A549 (cell line): ENCODE measurements around the gene USP13. TPM values are rescaled to one million over a fixed set of nuclear protein-coding genes. Genes with fewer than 3 reads are reported as not detected.

ENCODE experiments used
- ATAC-seq, 2 experiments: fragments of 200-7000 bp in 1 of 2; fragments of >200 bp in 1 of 2; cut with Nextera tagmentation in 1 of 2; cut with Tn5 transposase in 1 of 2; 3 replicates each; pipeline versions ENCODE4 v1.8.0 to v1.9.1; 2018 to 2020; ENCODE audit warnings: mild to moderate bottlenecking in 1 of 2, moderate library complexity in 1 of 2
- CTCF ChIA-PET: fragments of 300-600 bp; sonication (Branson Sonifier 250); formaldehyde crosslinking; extraction: SDS; loops from one replicate; lab custom pipeline; 2021; ENCODE audit warnings: antibody characterized with exemption, inconsistent platforms; lab: Yijun Ruan, JAX
- POLR2A ChIA-PET: fragments of 350-600 bp; formaldehyde crosslinking; extraction: SDS; loops from one replicate; lab custom pipeline; 2021; ENCODE audit warnings: antibody characterized with exemption, inconsistent platforms; lab: Yijun Ruan, JAX
- DNase-seq, 2 experiments: peaks; one replicate each; pipeline versions ENCODE4 v3.0.0 to v3.0.0-alpha.2; 2011 to 2016; ENCODE audit warnings: low read depth in 1 of 2, low spot score in 1 of 2
- FAIRE-seq: peaks from 2 replicates; lab custom pipeline; 2011; peaks lifted over from hg19 to GRCh38; lab: Jason Lieb, UNC
- H3K27ac ChIP-seq, 2 experiments: fragments of >200 bp; sonication (Bioruptor Twin); formaldehyde crosslinking; 3 replicates each; pipeline ENCODE4 v1.5.1; 2016 to 2017
- H3K4me1 ChIP-seq: fragments of >200 bp; sonication (Bioruptor Twin); formaldehyde crosslinking; 3 replicates; pipeline ENCODE4 v1.6.1; 2016
- H3K4me2 ChIP-seq: fragments of >200 bp; sonication (Bioruptor Twin); formaldehyde crosslinking; 3 replicates; pipeline ENCODE4 v1.6.1; 2016
- H3K4me3 ChIP-seq: fragments of >200 bp; sonication (Bioruptor Twin); formaldehyde crosslinking; 3 replicates; pipeline ENCODE4 v1.5.1; 2016
- H3K9me3 ChIP-seq: fragments of >200 bp; sonication (Bioruptor Twin); formaldehyde crosslinking; 3 replicates; pipeline ENCODE4 v1.6.1; 2016
- ATOH8 ChIP-seq: fragments of 250-450 bp; sonication (Bioruptor Pico); IDR thresholded peaks from 2 replicates; pipeline ENCODE4 v1.5.0; 2020; ENCODE audit warnings: low read depth, mild to moderate bottlenecking, moderate library complexity
- BHLHE40 ChIP-seq: IDR thresholded peaks from 2 replicates; pipeline ENCODE4 v1.6.1; 2012; ENCODE audit warnings: low read depth, low read length, inconsistent platforms
- CEBPB ChIP-seq, 2 experiments: fragments of >200 bp in 1 of 2; sonication (Bioruptor Twin) in 1 of 2; formaldehyde crosslinking in 1 of 2; IDR thresholded peaks; 2 replicates each; pipeline ENCODE4 v1.6.1; 2012 to 2016
- CHD2 ChIP-seq: fragments of 150-350 bp; IDR thresholded peaks from 2 replicates; pipeline ENCODE4 v1.6.1; 2014; ENCODE audit warnings: low read length; ENCODE audit not compliant: partially characterized antibody
- CHD4 ChIP-seq: fragments of 200-600 bp; sonication (generic); IDR thresholded peaks from 2 replicates; pipeline ENCODE4 v1.6.1; 2016; ENCODE audit warnings: antibody characterized with exemption, mild to moderate bottlenecking, borderline replicate concordance
- E2F6 ChIP-seq: IDR thresholded peaks from 2 replicates; pipeline ENCODE4 v1.6.1; 2012; ENCODE audit warnings: low read depth, borderline replicate concordance
- EHF ChIP-seq: fragments of 250-450 bp; sonication (Bioruptor Pico); IDR thresholded peaks from 2 replicates; pipeline ENCODE4 v1.5.0; 2020; ENCODE audit warnings: mild to moderate bottlenecking
- ELK1 ChIP-seq: fragments of 150-350 bp; IDR thresholded peaks from 2 replicates; pipeline ENCODE4 v1.6.1; 2014; ENCODE audit warnings: low read depth, mild to moderate bottlenecking, low read length
- FOSB ChIP-seq: fragments of 250-450 bp; sonication (Bioruptor Pico); IDR thresholded peaks from 2 replicates; pipeline ENCODE4 v1.5.0; 2020; ENCODE audit warnings: mild to moderate bottlenecking, moderate library complexity
- FOSL2 ChIP-seq, 2 experiments: fragments of 450-650 bp in 1 of 2; fragments of >200 bp in 1 of 2; sonication (Bioruptor Twin) in 1 of 2; formaldehyde crosslinking; IDR thresholded peaks; 2 replicates each; pipeline versions ENCODE4 v1.5.0 to v1.6.1; 2016 to 2020; ENCODE audit warnings: mild to moderate bottlenecking in 1 of 2, moderate library complexity in 1 of 2
- HES2 ChIP-seq: fragments of >200 bp; sonication (Bioruptor Twin); formaldehyde crosslinking; IDR thresholded peaks from 2 replicates; pipeline ENCODE4 v1.6.1; 2016
- HEYL ChIP-seq: fragments of 250-450 bp; sonication (Bioruptor Pico); IDR thresholded peaks from 2 replicates; pipeline ENCODE4 v1.8.0; 2021; ENCODE audit warnings: mild to moderate bottlenecking, moderate library complexity
- HOXA7 ChIP-seq: fragments of 250-450 bp; sonication (Bioruptor Pico); IDR thresholded peaks from 2 replicates; pipeline ENCODE4 v1.5.0; 2020; ENCODE audit warnings: mild to moderate bottlenecking, moderate library complexity
- HOXB13 ChIP-seq: fragments of 250-450 bp; sonication (Bioruptor Pico); IDR thresholded peaks from 2 replicates; pipeline ENCODE4 v1.5.0; 2020; ENCODE audit warnings: low read depth, mild to moderate bottlenecking, moderate library complexity
- HOXB5 ChIP-seq: fragments of 250-450 bp; sonication (Bioruptor Pico); IDR thresholded peaks from 2 replicates; pipeline ENCODE4 v1.5.0; 2020; ENCODE audit warnings: mild to moderate bottlenecking, moderate library complexity
- JUNB ChIP-seq: fragments of >200 bp; sonication (Bioruptor Twin); formaldehyde crosslinking; IDR thresholded peaks from 2 replicates; pipeline ENCODE4 v1.6.1; 2016
- KDM1A ChIP-seq: fragments of 200-600 bp; sonication (generic); IDR thresholded peaks from 2 replicates; pipeline ENCODE4 v1.6.1; 2016; ENCODE audit warnings: low read depth, mild to moderate bottlenecking
- MAX ChIP-seq: IDR thresholded peaks from 2 replicates; pipeline ENCODE4 v1.6.1; 2012
- MAZ ChIP-seq: fragments of 150-350 bp; IDR thresholded peaks from 2 replicates; pipeline ENCODE4 v1.6.1; 2014; ENCODE audit warnings: antibody characterized with exemption, low read depth, low read length, borderline replicate concordance
- MYC ChIP-seq: IDR thresholded peaks from 2 replicates; pipeline ENCODE4 v1.6.1; 2012; ENCODE audit warnings: mild to moderate bottlenecking, inconsistent platforms, low read length, improper control_type of control experiment, borderline replicate concordance
- NFE2L2 ChIP-seq: fragments of 150-350 bp; conservative IDR thresholded peaks from 2 replicates; pipeline ENCODE4 v1.6.1; 2014; ENCODE audit warnings: low read length
- PHF8 ChIP-seq: fragments of 200-600 bp; sonication (generic); IDR thresholded peaks from 2 replicates; pipeline ENCODE4 v1.6.1; 2016; ENCODE audit warnings: low read depth, mild to moderate bottlenecking, antibody characterized with exemption, moderate library complexity, borderline replicate concordance
- RARB ChIP-seq: fragments of 250-450 bp; sonication (Bioruptor Pico); IDR thresholded peaks from 2 replicates; pipeline ENCODE4 v1.8.0; 2021; ENCODE audit warnings: mild to moderate bottlenecking, moderate library complexity
- TP53 ChIP-seq: fragments of 250-450 bp; sonication (Bioruptor Pico); IDR thresholded peaks from 2 replicates; pipeline ENCODE4 v1.5.0; 2021; ENCODE audit warnings: mild to moderate bottlenecking, moderate library complexity
- ZC3H11A ChIP-seq: fragments of 450-650 bp; IDR thresholded peaks from 2 replicates; pipeline ENCODE4 v1.6.1; 2014; ENCODE audit warnings: antibody characterized with exemption, mild to moderate bottlenecking
- ZFP36 ChIP-seq: fragments of 450-650 bp; IDR thresholded peaks from 2 replicates; pipeline ENCODE4 v1.6.1; 2014; ENCODE audit warnings: borderline replicate concordance; ENCODE audit not compliant: partially characterized antibody
- WGBS: methylation state at CpG from one replicate; pipeline ENCODE4 v1.1.6; 2017; ENCODE audit errors: missing lambda C conversion rate; 5-methylcytosine and 5-hydroxymethylcytosine counted together
- polyA plus RNA-seq, 4 experiments: library from polyadenylated mRNA; depleted of rRNA in 3 of 4; stranded (reverse); fragments of >200 nt; fragmentation: RNase III in 1 of 4; extraction: RNeasy Plus Mini Kit Qiagen cat#74134 plus additional on column Dnase treatment in 1 of 4; gene quantifications; 2 replicates in 3 of 4; 3 replicates in 1 of 4; pipeline ENCODE4 v1.2.3, GENCODE V29; 2011 to 2017

The USP13 gene
- polyA plus RNA-seq, 2 of the 4 experiments (the other 2 are of a cell fraction) = 7.5 to 10.2 TPM

- TF ChIP-seq E2F6 (no peak), ZC3H11A (no peak), HOXB13 (CRISPR knock-in tag) (no peak), NFE2L2 (no peak), MYC (no peak)
- TF ChIP-seq, all 56 proteins: peak for 0
These were observed 64.0 kb downstream of the USP13 start (continued) for GRCh38 chr3:179716811-179717210.

GRCh38 chr3:179717219-179717618, 64.4 kb downstream of the USP13 start:
- H3K9me3 ChIP-seq = no peaks in the 10 kb centered on the region
- 88% methylated on average over 1 of the region's 1 CpG for WGBS
- ChIA-PET CTCF (interaction anchor here (0.5 kb wide), 1 partner anchor 118 kb away, joined by 6 read pairs; no protein-coding TSS in a partner anchor), POLR2A (no interaction called here)
- no peak overlapping the region for H3K4me2 ChIP-seq
- TF ChIP-seq MYC (no peak), JUNB (no peak), E2F6 (no peak), MAZ (no peak), KDM1A (no peak), EHF (no peak), HEYL (CRISPR knock-in tag) (no peak), HOXA7 (CRISPR knock-in tag) (no peak), HES2 (no peak), FOSL2 (IDR thresholded peaks at IDR 0.05) (no peak), FOSL2 (CRISPR knock-in tag; IDR thresholded peaks at IDR 0.05) (no peak), ZFP36 (no peak), BHLHE40 (no peak), FOSB (CRISPR knock-in tag) (no peak), CHD2 (no peak), HOXB5 (CRISPR knock-in tag) (no peak), RARB (no peak), TP53 (CRISPR knock-in tag) (no peak)
- no peak overlapping the region for H3K27ac ChIP-seq
- H3K4me1 ChIP-seq = peaks cover 7% of the 10 kb centered on the region; the same call in 2 of the 3 replicates
- ATAC-seq (no peak), FAIRE-seq (no peak), DNase-seq (no peak)
- no peak overlapping the region for H3K4me3 ChIP-seq

- H3K4me3 ChIP-seq = no peak overlapping the region
- no peak for DNase-seq
- no peak overlapping the region for H3K27ac ChIP-seq
- FAIRE-seq = no peak
- no peak overlapping the region for H3K4me2 ChIP-seq
- WGBS = 95% methylated on average over 8 of the region's 10 CpGs
- H3K4me1 ChIP-seq = peaks cover 7% of the 10 kb centered on the region; the same call in 2 of the 3 replicates
- ChIA-PET CTCF (no interaction called here), POLR2A (no interaction called here)
- H3K9me3 ChIP-seq = no peaks in the 10 kb centered on the region
- TF ChIP-seq ELK1 = no peak
- TF ChIP-seq CHD4 = no peak
- TF ChIP-seq ATOH8 (CRISPR knock-in tag) = no peak
- TF ChIP-seq CEBPB (IDR thresholded peaks at IDR 0.05) = no peak
- no peak for TF ChIP-seq E2F6
- TF ChIP-seq MAX = no peak
- no peak for TF ChIP-seq ZFP36
- no peak for TF ChIP-seq PHF8
- no peak for ATAC-seq
These were observed 66.4 kb downstream of the USP13 start for GRCh38 chr3:179719048-179719734.
